Type B pancreatic cell (in vitro differentiated cells): Measurements from ENCODE around the gene CARS1. TPM values are rescaled to one million over a fixed set of nuclear protein-coding genes. Genes with fewer than 3 reads are reported as not detected.
A peak's percentile ranks its signal among the peaks of the same experiment; 100 is the strongest.

ENCODE experiments used
- DNase-seq: peaks from one replicate; pipeline ENCODE4 v3.0.0; 2021; ENCODE audit warnings: mixed read lengths; ENCODE audit not compliant: unreplicated experiment; ENCODE audit errors: extremely low spot score
- H3K27ac Mint-ChIP-seq: 2 replicates; pipeline ENCODE4 v1.8.0; 2021; ENCODE audit warnings: mild to moderate bottlenecking, mixed read lengths
- H3K27me3 Mint-ChIP-seq: 2 replicates; pipeline ENCODE4 v1.8.0; 2021; ENCODE audit warnings: mixed read lengths
- H3K36me3 Mint-ChIP-seq: 2 replicates; pipeline ENCODE4 v1.8.0; 2021; ENCODE audit warnings: mixed read lengths
- H3K4me1 Mint-ChIP-seq: one replicate; pipeline ENCODE4 v1.8.0; 2021; ENCODE audit warnings: mixed read lengths; ENCODE audit not compliant: unreplicated experiment
- H3K4me3 Mint-ChIP-seq: 2 replicates; pipeline ENCODE4 v1.8.0; 2021; ENCODE audit warnings: mild to moderate bottlenecking, mixed read lengths
- H3K9me3 Mint-ChIP-seq: 2 replicates; pipeline ENCODE4 v1.8.0; 2021; ENCODE audit warnings: mixed read lengths
- CTCF ChIP-seq: fragments of 200-600 bp; sonication (generic); conservative IDR thresholded peaks from 2 replicates; pipeline ENCODE4 v1.5.0; 2021; ENCODE audit warnings: antibody characterized with exemption, mild to moderate bottlenecking
- total RNA-seq: library from RNA; stranded (reverse); gene quantifications from 2 replicates; pipeline ENCODE4 v1.2.1, GENCODE V29; 2021; ENCODE audit warnings: low replicate concordance

The CARS1 gene
- total RNA-seq, 1 donor from 2014 or later: 38.9 TPM

GRCh38 chr11:2977113-2977512, 80.1 kb downstream of the CARS1 start:
- no peak overlapping the region for H3K4me3 Mint-ChIP-seq
- no peaks in the 10 kb centered on the region for H3K27me3 Mint-ChIP-seq
- peaks cover 28% of the 10 kb centered on the region for H3K36me3 Mint-ChIP-seq
- no peak for DNase-seq
- no peaks in the 10 kb centered on the region for H3K9me3 Mint-ChIP-seq
- no peak for TF ChIP-seq CTCF
- H3K27ac Mint-ChIP-seq: no peak overlapping the region
- peaks cover 6% of the 10 kb centered on the region for H3K4me1 Mint-ChIP-seq

GRCh38 chr11:2976294-2977063, 80.7 kb downstream of the CARS1 start:
- Mint-ChIP-seq H3K9me3 (no peaks in the 10 kb centered on the region), H3K36me3 (peaks cover 24% of the 10 kb centered on the region), H3K4me3 (no peak overlapping the region), H3K27me3 (no peaks in the 10 kb centered on the region), H3K27ac (no peak overlapping the region), H3K4me1 (no peaks in the 10 kb centered on the region)
- DNase-seq: no peak
- no peak for TF ChIP-seq CTCF

GRCh38 chr11:2975594-2975993, 81.6 kb downstream of the CARS1 start:
- no peak for DNase-seq
- Mint-ChIP-seq H3K36me3 (peaks cover 28% of the 10 kb centered on the region), H3K9me3 (no peaks in the 10 kb centered on the region), H3K4me1 (no peaks in the 10 kb centered on the region), H3K4me3 (no peak overlapping the region), H3K27me3 (no peaks in the 10 kb centered on the region), H3K27ac (no peak overlapping the region)
- TF ChIP-seq CTCF: peak; percentile 65

- DNase-seq: no peak
- Mint-ChIP-seq H3K36me3 (peaks cover 39% of the 10 kb centered on the region), H3K27ac (no peak overlapping the region), H3K27me3 (no peaks in the 10 kb centered on the region), H3K9me3 (no peaks in the 10 kb centered on the region), H3K4me1 (no peaks in the 10 kb centered on the region), H3K4me3 (no peak overlapping the region)
- TF ChIP-seq CTCF: no peak
These were observed 83.0 kb downstream of the CARS1 start for GRCh38 chr11:2974272-2974671.

- no peak for DNase-seq
- TF ChIP-seq CTCF: no peak
- Mint-ChIP-seq H3K4me1 (no peaks in the 10 kb centered on the region), H3K36me3 (peaks cover 48% of the 10 kb centered on the region), H3K9me3 (no peaks in the 10 kb centered on the region), H3K4me3 (no peak overlapping the region), H3K27ac (no peak overlapping the region), H3K27me3 (no peaks in the 10 kb centered on the region)
These were observed 88.8 kb downstream of the CARS1 start for GRCh38 chr11:2968341-2968900.
